SJSA1 (cell line): ENCODE data around the gene DYRK1A. TPM values are rescaled to one million over a fixed set of nuclear protein-coding genes. Genes with fewer than 3 reads are reported as not detected.
A peak's percentile ranks its signal among the peaks of the same experiment; 100 is the strongest.

Experiments
- DNase-seq, 2 experiments: peaks; one replicate each; pipeline ENCODE4 v3.0.0-alpha.2; 2015 to 2020; ENCODE audit warnings: low spot score in 2 of 2, low read depth in 1 of 2
- H3K27ac ChIP-seq: fragments of 250-450 bp; sonication (Bioruptor Pico); 2 replicates; pipeline ENCODE4 v1.5.1; 2020; ENCODE audit warnings: mild to moderate bottlenecking, moderate library complexity
- H3K27me3 ChIP-seq: fragments of 250-450 bp; sonication (Bioruptor Pico); replicated peaks from 2 replicates; pipeline ENCODE4 v1.5.1; 2020; ENCODE audit warnings: mild to moderate bottlenecking, moderate library complexity
- H3K36me3 ChIP-seq: fragments of 250-450 bp; sonication (Bioruptor Pico); 2 replicates; pipeline ENCODE4 v1.5.1; 2020; ENCODE audit warnings: mild to moderate bottlenecking
- H3K4me1 ChIP-seq: fragments of 250-450 bp; sonication (Bioruptor Pico); replicated peaks from 2 replicates; pipeline ENCODE4 v1.6.1; 2021; ENCODE audit warnings: mild to moderate bottlenecking
- H3K4me3 ChIP-seq: fragments of 250-450 bp; sonication (Bioruptor Pico); 2 replicates; pipeline ENCODE4 v1.5.1; 2020; ENCODE audit warnings: mild to moderate bottlenecking
- H3K9me3 ChIP-seq: fragments of 250-450 bp; sonication (Bioruptor Pico); replicated peaks from 2 replicates; pipeline ENCODE4 v1.5.1; 2020; ENCODE audit warnings: mild to moderate bottlenecking
- total RNA-seq: library from RNA; depleted of rRNA; stranded (reverse); fragments of >200 nt; shearing (Covaris generic); gene quantifications from 2 replicates; pipeline ENCODE4 v1.2.3, GENCODE V29; 2014

DYRK1A gene
- total RNA-seq, 1 experiment from 2014 or later, result 51.3 TPM

DNA sequence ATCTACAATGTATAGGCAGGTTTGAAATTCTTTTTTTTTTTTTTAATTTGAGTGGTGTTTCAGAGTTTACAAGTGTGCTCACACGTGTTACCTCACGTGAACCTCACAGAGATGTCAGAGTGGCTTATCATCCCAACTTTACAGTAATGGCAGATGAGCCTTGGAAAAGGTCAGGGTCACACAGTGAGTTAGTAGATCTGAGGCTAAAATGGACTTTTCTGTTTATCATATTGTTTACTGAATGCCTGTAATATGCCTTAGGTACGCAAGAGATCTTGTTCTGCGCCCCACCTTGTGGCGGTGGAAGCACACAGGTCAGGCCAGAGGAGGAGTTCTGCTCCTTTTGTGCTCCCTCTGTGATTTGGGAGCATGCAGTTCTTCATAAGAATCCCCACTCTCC lies 80.0 kb downstream of the DYRK1A start:
- no peak overlapping the region for H3K27ac ChIP-seq
- no peaks in the 10 kb centered on the region; the same call in 1 of the 2 replicates for H3K9me3 ChIP-seq
- no peak for DNase-seq
- no peak overlapping the region for H3K4me3 ChIP-seq
- H3K27me3 ChIP-seq, result no peaks in the 10 kb centered on the region
- H3K4me1 ChIP-seq, result peaks cover 42% of the 10 kb centered on the region
- no peaks in the 10 kb centered on the region; the same call in 1 of the 2 replicates for H3K36me3 ChIP-seq

DNA sequence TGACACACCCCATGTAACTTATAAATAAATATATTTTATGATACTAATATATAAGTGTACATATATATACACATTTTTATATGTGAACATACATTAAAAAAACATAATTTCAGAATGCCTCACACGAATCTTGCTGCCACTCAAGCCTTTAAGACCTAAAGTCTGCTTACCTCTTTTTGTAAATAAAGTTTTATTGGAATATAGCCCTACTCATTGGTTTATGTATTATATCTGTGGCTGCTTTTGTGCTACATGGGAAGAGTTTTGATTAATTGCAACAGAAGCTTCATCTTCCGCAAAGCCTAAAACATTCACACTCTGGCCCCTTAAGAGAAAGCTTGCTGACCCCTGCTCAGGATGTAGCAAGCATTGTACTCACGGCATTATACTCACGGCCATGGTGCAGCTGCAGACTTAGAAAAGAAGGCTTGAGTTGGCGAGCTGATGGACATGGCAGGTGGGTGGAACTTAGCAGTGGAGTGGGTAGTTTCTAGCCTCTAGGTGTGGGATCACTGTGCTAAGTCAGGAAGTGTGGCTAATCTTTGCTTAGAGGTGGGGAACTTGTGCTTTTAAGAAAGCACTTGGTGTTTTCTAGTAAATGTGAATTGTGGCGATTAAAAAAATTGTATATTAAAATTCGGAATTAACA lies 80.8 kb downstream of the DYRK1A start:
- DNase-seq, result no peak
- no peaks in the 10 kb centered on the region; the same call in 1 of the 2 replicates for H3K36me3 ChIP-seq
- no peaks in the 10 kb centered on the region for H3K27me3 ChIP-seq

DNA sequence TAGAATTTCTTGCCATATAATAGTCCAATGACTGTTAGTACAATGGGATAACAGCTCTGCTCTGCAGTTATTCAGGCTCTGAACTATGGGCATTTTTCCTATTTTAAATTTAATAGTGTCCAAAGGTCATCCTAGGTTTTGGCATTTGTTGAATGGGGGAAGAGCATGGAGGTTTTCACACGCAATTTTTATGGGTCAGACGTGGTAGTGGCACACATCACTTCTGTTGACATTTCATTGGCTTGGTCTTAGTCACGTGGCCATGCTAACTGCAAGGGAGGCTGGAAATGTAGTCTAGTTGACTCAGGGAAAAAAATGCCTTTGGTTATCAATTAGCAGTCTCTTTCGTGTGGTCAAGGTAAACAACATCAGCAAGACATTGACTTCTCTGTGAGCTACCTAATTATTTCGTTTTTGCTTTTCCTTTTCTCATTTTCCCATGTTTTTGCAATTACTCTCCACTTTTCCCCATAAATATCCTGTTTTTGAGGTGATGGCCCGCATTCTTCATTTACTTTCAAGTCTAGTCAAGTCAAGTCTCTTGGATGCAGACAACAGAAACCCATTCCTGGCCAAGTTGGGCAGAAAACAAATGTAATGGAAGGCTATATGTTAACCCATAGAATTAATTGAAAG lies 82.8 kb downstream of the DYRK1A start:
- peaks cover 62% of the 10 kb centered on the region for H3K4me1 ChIP-seq
- H3K4me3 ChIP-seq, result no peak overlapping the region
- peak overlapping the region; percentile 3; the same call in 1 of the 2 replicates for H3K27ac ChIP-seq
- H3K27me3 ChIP-seq, result no peaks in the 10 kb centered on the region
- H3K9me3 ChIP-seq, result no peaks in the 10 kb centered on the region; the same call in 1 of the 2 replicates
- H3K36me3 ChIP-seq, result no peaks in the 10 kb centered on the region; the same call in 1 of the 2 replicates
- no peak for DNase-seq

More for the DNA sequence above, 80.8 kb downstream of the DYRK1A start:
- H3K27ac ChIP-seq, result no peak overlapping the region
- no peak overlapping the region for H3K4me3 ChIP-seq
- no peaks in the 10 kb centered on the region; the same call in 1 of the 2 replicates for H3K9me3 ChIP-seq
- H3K4me1 ChIP-seq, result peaks cover 51% of the 10 kb centered on the region

DNA sequence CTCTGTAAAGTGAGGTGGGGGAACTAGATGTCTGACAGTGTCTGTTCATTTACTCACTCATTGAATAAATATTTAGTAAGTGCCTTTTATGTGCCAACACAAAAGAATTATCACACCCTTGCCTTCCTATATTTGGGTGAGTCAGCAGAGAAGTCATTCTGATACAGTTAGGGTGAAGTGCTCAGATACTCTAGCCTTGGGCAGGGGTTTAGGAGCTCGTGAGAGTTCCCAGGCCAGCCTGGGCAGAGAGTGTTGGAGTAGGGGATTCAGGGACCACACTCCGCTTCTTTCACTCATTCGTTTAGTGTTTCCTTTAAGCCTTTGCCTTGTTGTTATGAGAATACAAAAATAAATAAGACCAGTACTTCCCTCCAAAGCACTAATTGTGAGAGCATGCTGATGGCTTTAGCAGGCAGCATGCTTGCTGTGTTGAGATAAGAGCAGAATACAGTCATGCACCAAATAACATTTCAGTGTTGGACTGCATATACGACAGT lies 83.9 kb downstream of the DYRK1A start:
- peaks cover 62% of the 10 kb centered on the region for H3K4me1 ChIP-seq
- no peaks in the 10 kb centered on the region; the same call in 1 of the 2 replicates for H3K9me3 ChIP-seq
- H3K4me3 ChIP-seq, result no peak overlapping the region
- H3K27ac ChIP-seq, result peak overlapping the region; percentile 57
- no peaks in the 10 kb centered on the region for H3K27me3 ChIP-seq
- H3K36me3 ChIP-seq, result no peaks in the 10 kb centered on the region; the same call in 1 of the 2 replicates
- DNase-seq, result peak; percentile 60 to 79

DNA sequence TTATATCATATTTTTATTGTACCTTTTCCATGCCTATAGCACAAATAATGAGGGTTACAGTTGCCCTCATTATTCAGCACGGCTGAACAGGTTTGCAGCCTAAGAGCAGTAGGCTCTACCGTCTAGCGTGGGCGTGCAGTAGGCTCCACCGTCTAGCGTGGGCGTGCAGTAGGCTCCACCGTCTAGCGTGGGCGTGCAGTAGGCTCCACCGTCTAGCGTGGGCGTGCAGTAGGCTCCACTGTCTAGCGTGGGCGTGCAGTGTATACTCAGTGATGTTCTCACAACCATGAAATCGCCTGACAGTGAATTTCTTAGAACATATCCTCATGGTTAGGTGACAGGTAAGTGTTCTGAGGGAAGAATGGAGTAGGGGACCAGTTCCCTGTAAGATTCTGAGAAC lies 84.9 kb downstream of the DYRK1A start:
- H3K27me3 ChIP-seq, result no peaks in the 10 kb centered on the region
- H3K4me3 ChIP-seq, result no peak overlapping the region
- H3K27ac ChIP-seq, result peak overlapping the region; percentile 67
- peaks cover 65% of the 10 kb centered on the region for H3K4me1 ChIP-seq
- no peak for DNase-seq
- no peaks in the 10 kb centered on the region for H3K9me3 ChIP-seq
- no peaks in the 10 kb centered on the region; the same call in 1 of the 2 replicates for H3K36me3 ChIP-seq

DNA sequence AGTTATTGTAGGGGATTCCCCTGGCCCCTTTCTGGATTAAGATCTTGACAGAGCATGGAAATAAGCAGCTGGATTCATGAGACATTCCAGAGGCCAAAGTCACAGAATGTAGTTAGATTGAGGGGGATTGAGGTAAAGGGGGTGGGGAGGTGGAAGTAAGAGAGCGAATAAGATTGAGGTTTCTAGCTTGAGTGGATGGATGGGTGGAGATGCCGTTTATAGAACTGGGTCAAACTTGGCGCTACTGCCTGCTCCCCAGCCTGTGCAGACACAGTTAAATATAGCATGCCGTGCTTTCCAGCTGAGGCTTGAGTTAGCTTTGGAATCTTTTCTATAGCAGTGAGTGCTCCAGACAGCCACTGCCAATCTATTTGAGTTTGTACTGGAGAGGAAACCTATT lies 85.7 kb downstream of the DYRK1A start:
- Histone ChIP-seq H3K4me1 (peaks cover 65% of the 10 kb centered on the region), H3K27me3 (no peaks in the 10 kb centered on the region), H3K36me3 (no peaks in the 10 kb centered on the region; the same call in 1 of the 2 replicates), H3K27ac (peak overlapping the region; percentile 67), H3K9me3 (no peaks in the 10 kb centered on the region), H3K4me3 (no peak overlapping the region)
- peak; percentile 84 to 91 for DNase-seq

DNA sequence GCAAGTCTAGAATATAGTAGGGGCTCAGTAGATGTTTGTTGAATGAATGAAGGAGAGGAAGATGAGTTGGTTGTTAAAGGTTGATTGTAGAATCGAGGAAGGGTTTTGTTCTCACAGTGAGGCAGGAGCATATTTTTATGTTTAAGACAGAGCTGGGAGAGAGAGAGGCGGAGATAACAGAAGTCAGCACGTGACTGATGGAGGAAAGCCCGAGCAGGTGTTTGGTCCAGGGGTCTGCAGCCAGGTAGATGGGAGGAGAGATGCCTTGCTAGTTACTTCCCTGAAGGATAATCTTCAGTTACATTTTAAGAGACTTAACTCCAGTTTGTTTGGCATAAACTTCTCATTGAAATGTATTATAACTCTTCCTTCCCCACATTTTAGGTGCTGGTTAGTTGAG lies 86.8 kb downstream of the DYRK1A start:
- Histone ChIP-seq H3K27ac (no peak overlapping the region), H3K4me1 (peaks cover 73% of the 10 kb centered on the region), H3K4me3 (no peak overlapping the region), H3K9me3 (no peaks in the 10 kb centered on the region), H3K36me3 (no peaks in the 10 kb centered on the region), H3K27me3 (no peaks in the 10 kb centered on the region)
- no peak for DNase-seq

DNA sequence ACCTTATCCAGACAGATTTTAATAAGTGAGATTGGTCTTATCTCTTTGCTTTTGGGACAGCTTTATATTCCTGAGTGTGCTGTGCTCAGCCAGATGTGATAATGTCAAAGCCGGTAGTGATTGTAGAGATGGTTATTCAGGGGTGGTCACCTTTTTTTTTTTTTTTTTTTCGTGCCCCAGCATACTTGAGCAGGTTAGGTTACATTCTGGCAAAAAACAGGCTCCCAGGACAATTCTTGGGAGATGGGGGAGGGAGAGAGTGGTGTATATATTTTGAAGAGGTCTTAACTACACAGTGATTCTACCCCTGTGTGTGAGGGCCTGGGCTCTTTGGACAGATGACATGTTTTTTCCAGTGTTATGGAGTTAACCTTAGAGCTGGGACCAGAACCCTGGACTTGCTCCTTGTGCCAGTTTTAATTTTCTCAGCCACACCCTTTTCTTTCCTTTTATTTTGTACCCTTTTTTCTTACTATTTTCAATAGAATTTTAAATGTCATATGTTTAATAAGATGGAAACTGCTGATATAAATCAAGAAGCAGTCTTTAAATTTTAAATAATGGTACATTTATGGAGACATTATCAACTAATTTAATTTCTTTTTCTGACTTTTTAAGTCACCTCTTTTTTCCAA lies 88.4 kb downstream of the DYRK1A start:
- H3K4me1 ChIP-seq, result peaks cover 75% of the 10 kb centered on the region
- no peak overlapping the region for H3K4me3 ChIP-seq
- H3K27ac ChIP-seq, result peak overlapping the region; percentile 24
- no peak for DNase-seq
- H3K9me3 ChIP-seq, result no peaks in the 10 kb centered on the region
- H3K36me3 ChIP-seq, result no peaks in the 10 kb centered on the region
- no peaks in the 10 kb centered on the region for H3K27me3 ChIP-seq

DNA sequence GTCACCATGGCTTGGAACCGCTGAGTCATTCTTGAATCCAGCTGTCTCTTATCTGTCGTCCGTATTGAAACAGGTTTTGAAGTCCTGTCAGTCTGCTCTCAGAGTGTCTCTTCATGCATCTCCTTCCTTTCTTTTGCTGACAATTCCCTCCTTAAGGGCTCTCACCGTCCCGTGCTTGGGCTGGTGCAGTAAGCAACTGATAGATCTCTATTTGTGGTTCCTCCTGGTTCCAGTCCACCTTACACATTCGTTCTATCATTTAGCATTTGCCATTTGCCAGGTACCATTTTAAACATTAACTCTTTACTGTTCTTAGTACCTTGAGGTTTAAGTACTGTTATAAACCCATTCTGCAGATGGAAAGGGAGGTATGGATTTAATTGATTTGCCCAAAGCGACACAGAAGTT lies 88.9 kb downstream of the DYRK1A start:
- Histone ChIP-seq H3K4me3 (no peak overlapping the region), H3K36me3 (no peaks in the 10 kb centered on the region), H3K27ac (peak overlapping the region; percentile 24), H3K27me3 (no peaks in the 10 kb centered on the region), H3K9me3 (no peaks in the 10 kb centered on the region), H3K4me1 (peaks cover 73% of the 10 kb centered on the region)
- DNase-seq, result no peak

DNA sequence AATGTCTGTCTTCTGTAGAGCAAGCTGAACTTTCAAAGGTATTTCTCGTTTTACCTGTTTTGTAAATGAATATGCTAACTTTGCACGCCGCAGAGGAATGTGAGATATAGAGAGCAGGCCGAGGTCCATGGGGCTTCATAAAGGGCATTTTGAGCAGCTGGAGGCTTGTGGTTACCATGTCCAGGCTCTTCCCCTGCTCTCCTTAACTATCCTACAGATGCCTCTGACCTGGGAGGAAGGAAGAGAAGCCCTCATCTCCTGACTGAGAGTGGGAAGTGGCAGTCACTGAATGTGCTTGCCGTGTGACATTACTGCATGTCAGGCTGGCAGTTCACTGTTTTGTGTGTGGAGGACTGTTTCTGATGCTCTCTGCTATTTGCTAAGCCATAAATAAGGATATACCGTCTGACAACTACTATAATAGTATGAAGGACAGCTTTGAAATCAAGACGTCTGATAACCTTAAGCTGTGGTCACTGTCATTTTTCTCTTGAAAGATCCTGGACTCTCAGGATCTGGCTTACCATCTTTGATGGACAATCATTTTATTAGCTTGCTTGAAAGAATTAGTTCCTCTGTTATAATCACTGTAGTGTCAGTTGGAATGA lies 92.2 kb downstream of the DYRK1A start:
- H3K36me3 ChIP-seq, result no peaks in the 10 kb centered on the region
- no peak overlapping the region for H3K4me3 ChIP-seq
- H3K27me3 ChIP-seq, result no peaks in the 10 kb centered on the region
- DNase-seq, result no peak
- peak overlapping the region; percentile 39 for H3K27ac ChIP-seq
- H3K4me1 ChIP-seq, result peaks cover 56% of the 10 kb centered on the region
- no peaks in the 10 kb centered on the region for H3K9me3 ChIP-seq

DNA sequence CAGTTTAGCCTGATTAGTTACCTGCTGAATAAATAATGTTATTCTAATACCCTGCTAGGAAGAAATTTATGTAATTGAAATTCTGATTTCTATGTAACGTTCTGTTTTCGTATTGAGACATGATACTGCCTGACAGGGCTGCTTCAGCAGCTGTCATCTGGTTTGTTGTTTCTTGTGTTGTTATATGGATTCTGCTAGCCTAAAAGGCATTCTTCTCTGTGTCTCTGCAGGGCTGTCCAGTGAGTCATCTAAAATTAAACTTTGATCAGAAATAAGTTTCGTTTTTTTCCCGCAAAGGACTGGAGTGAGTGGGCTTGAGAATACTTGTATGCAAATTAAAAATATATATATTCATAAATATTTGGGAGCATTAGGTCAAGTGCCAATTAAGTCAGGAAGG lies 93.0 kb downstream of the DYRK1A start:
- Histone ChIP-seq H3K27ac (peak overlapping the region; percentile 39), H3K9me3 (no peaks in the 10 kb centered on the region), H3K36me3 (no peaks in the 10 kb centered on the region), H3K27me3 (no peaks in the 10 kb centered on the region), H3K4me1 (peaks cover 55% of the 10 kb centered on the region), H3K4me3 (no peak overlapping the region)
- peak in 1 of 2 experiments; percentile 63 for DNase-seq

DNA sequence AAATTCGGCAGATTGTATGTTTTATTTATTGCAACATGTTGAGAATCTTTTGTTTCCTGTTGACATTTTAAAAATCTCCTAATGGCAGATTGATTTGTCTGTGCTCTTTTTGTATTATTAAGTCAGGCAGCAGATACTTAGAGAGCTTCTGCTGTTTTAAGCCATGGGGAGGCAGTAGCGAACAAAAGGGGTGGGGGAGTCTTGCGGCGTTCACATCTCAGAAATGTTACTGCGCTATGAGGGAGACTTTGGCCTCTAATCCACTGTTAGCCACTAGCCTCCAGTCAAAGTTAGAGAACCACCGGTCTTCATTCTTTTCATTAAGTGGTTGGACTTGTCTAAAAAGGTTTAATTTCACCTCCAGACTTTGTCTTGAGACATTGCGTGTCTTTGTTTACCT lies 93.6 kb downstream of the DYRK1A start:
- Histone ChIP-seq H3K36me3 (no peaks in the 10 kb centered on the region), H3K27ac (no peak overlapping the region), H3K27me3 (no peaks in the 10 kb centered on the region), H3K4me3 (no peak overlapping the region), H3K4me1 (peaks cover 49% of the 10 kb centered on the region), H3K9me3 (no peaks in the 10 kb centered on the region)
- no peak for DNase-seq

DNA sequence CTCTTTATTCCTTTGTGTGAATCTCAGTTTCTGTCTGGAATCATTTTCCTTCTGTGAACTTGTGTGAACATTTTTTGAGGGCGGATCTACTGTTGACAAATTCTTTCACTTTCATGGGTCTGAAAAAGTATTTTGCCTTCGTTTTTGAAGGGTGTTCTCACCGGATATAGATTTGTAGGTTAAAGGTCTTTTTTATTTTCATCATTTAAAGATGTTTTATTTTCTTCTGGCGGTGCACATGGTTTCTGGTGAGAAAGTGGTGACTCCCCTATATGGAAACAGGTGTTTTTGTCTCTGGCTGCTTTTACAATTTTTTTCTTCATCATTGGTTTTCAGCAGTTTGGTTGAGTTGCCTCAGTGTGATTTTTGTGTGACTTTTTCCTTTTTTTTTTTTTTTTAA lies 94.9 kb downstream of the DYRK1A start:
- Histone ChIP-seq H3K9me3 (no peaks in the 10 kb centered on the region), H3K27ac (no peak overlapping the region), H3K27me3 (no peaks in the 10 kb centered on the region), H3K4me1 (peaks cover 40% of the 10 kb centered on the region), H3K36me3 (no peaks in the 10 kb centered on the region), H3K4me3 (no peak overlapping the region)
- no peak for DNase-seq
